GM19463 (cell line): ENCODE measurements around the gene ITM2A.

Source experiments
- ATAC-seq: cut with Tn5 transposase; IDR thresholded peaks from one replicate; pipeline ENCODE4 v1.9.1; 2021; ENCODE audit warnings: mild to moderate bottlenecking, moderate library complexity; ENCODE audit not compliant: unreplicated experiment

ITM2A gene

GRCh38 chrX:79366873-79367749 lies at the start of gene ITM2A:
Gene ITM2A (minus strand): TSS chrX:79367334. CDS start chrX:79367215, 119 bp downstream.
- peak; percentile 64 for ATAC-seq

GRCh38 chrX:79415056-79415455 lies 47.9 kb upstream of the ITM2A start:
- ATAC-seq = no peak

- no peak for ATAC-seq
These were observed 46.8 kb upstream of the ITM2A start for GRCh38 chrX:79413963-79414362.

GRCh38 chrX:79412972-79413371 lies 45.8 kb upstream of the ITM2A start:
- ATAC-seq = no peak

GRCh38 chrX:79412166-79412565 lies 45.0 kb upstream of the ITM2A start:
- no peak for ATAC-seq

- no peak for ATAC-seq
These were observed 42.5 kb upstream of the ITM2A start for GRCh38 chrX:79409657-79410056.

GRCh38 chrX:79408623-79409322 lies 41.6 kb upstream of the ITM2A start:
- no peak for ATAC-seq

GRCh38 chrX:79400623-79401022 lies 33.5 kb upstream of the ITM2A start:
- no peak for ATAC-seq

GRCh38 chrX:79375340-79375739 lies 8.2 kb upstream of the ITM2A start:
- ATAC-seq = no peak

- ATAC-seq = no peak
These were observed 4.5 kb upstream of the ITM2A start for GRCh38 chrX:79371640-79372039.

- ATAC-seq = no peak
These were observed 4.0 kb upstream of the ITM2A start for GRCh38 chrX:79371101-79371500.

GRCh38 chrX:79369871-79370270 lies 2.7 kb upstream of the ITM2A start:
- ATAC-seq = no peak

GRCh38 chrX:79368441-79368840 lies 1.3 kb upstream of the ITM2A start:
- ATAC-seq = no peak

GRCh38 chrX:79367907-79368306 lies 773 bp upstream of the ITM2A start:
- ATAC-seq = no peak

- peak; percentile 11 for ATAC-seq
These were observed 620 bp downstream of the ITM2A start for GRCh38 chrX:79366556-79366872.

GRCh38 chrX:79365591-79365990 lies 1.5 kb downstream of the ITM2A start:
- ATAC-seq = no peak

GRCh38 chrX:79364306-79364705 lies 2.8 kb downstream of the ITM2A start:
- no peak for ATAC-seq

GRCh38 chrX:79361192-79361870 lies 5.8 kb downstream of the ITM2A start:
- no peak for ATAC-seq

GRCh38 chrX:79336869-79337815 lies 30.0 kb downstream of the ITM2A start:
- no peak for ATAC-seq

- no peak for ATAC-seq
These were observed 37.1 kb downstream of the ITM2A start for GRCh38 chrX:79330022-79330421.
